OCI-LY3 (cell line): ENCODE measurements around the gene CAV1.

Experiments
- H2AFZ ChIP-seq: fragments of 200-600, 300-600 bp; shearing (Covaris generic); 2 replicates; pipeline ENCODE4 v1.6.0; 2014; ENCODE audit warnings: antibody characterized with exemption, low read depth, low read length
- H3K27ac ChIP-seq: fragments of 200-600, 300-600 bp; sonication (generic); 2 replicates; pipeline ENCODE4 v1.5.1; 2014; ENCODE audit warnings: mild to moderate bottlenecking, low read length, moderate library complexity, mixed read lengths
- H3K27me3 ChIP-seq: fragments of 200-600, 300-600 bp; sonication (generic); 2 replicates; pipeline ENCODE4 v1.6.1; 2014; ENCODE audit warnings: low read depth, low read length, mixed read lengths
- H3K36me3 ChIP-seq: fragments of 200-600, 300-600 bp; sonication (generic); replicated peaks from 2 replicates; pipeline ENCODE3; 2014; ENCODE audit warnings: low read depth, low read length, mixed read lengths
- H3K4me1 ChIP-seq: fragments of 300-600, 200-600 bp; sonication (generic); 2 replicates; pipeline ENCODE4 v1.6.1; 2014; ENCODE audit warnings: low read length, mixed read lengths
- H3K4me2 ChIP-seq: fragments of 200-600, 300-600 bp; sonication (generic); 2 replicates; pipeline ENCODE4 v1.6.1; 2014; ENCODE audit warnings: low read length, mixed read lengths
- H3K4me3 ChIP-seq: fragments of 300-600, 200-600 bp; sonication (generic); 2 replicates; pipeline ENCODE4 v1.5.1; 2014; ENCODE audit warnings: antibody characterized with exemption, mild to moderate bottlenecking, low read length, moderate library complexity
- H3K79me2 ChIP-seq: fragments of 300-600, 200-600 bp; shearing (Covaris generic); 2 replicates; pipeline ENCODE4 v1.6.1; 2014; ENCODE audit warnings: mild to moderate bottlenecking, low read length, mixed read lengths
- H3K9ac ChIP-seq: fragments of 300-600, 200-600 bp; shearing (Covaris generic); 2 replicates; pipeline ENCODE4 v1.6.0; 2014; ENCODE audit warnings: mild to moderate bottlenecking, low read length, moderate library complexity
- H3K9me3 ChIP-seq: fragments of 200-600, 300-600 bp; shearing (Covaris generic); 2 replicates; pipeline ENCODE4 v1.6.1; 2014; ENCODE audit warnings: low read length, mixed read lengths; ENCODE audit not compliant: insufficient read depth
- H4K20me1 ChIP-seq: fragments of 200-600, 300-600 bp; sonication (generic); 2 replicates; pipeline ENCODE4 v1.6.1; 2016; ENCODE audit warnings: low read length, mixed read lengths; ENCODE audit not compliant: insufficient read depth
- EZH2phosphoT487 ChIP-seq: fragments of 200-600 bp; shearing (Covaris generic); IDR thresholded peaks from 2 replicates; pipeline ENCODE4 v1.6.1; 2018; ENCODE audit warnings: antibody characterized with exemption, mixed run types, low read depth
- TF ChIP-seq, protein P1 (sequence below): fragments of 200-600, 300-600 bp; sonication (generic); IDR thresholded peaks from 2 replicates; pipeline ENCODE4 v1.5.1; 2014; ENCODE audit warnings: antibody characterized with exemption, low read length, low read depth

The CAV1 gene

DNA sequence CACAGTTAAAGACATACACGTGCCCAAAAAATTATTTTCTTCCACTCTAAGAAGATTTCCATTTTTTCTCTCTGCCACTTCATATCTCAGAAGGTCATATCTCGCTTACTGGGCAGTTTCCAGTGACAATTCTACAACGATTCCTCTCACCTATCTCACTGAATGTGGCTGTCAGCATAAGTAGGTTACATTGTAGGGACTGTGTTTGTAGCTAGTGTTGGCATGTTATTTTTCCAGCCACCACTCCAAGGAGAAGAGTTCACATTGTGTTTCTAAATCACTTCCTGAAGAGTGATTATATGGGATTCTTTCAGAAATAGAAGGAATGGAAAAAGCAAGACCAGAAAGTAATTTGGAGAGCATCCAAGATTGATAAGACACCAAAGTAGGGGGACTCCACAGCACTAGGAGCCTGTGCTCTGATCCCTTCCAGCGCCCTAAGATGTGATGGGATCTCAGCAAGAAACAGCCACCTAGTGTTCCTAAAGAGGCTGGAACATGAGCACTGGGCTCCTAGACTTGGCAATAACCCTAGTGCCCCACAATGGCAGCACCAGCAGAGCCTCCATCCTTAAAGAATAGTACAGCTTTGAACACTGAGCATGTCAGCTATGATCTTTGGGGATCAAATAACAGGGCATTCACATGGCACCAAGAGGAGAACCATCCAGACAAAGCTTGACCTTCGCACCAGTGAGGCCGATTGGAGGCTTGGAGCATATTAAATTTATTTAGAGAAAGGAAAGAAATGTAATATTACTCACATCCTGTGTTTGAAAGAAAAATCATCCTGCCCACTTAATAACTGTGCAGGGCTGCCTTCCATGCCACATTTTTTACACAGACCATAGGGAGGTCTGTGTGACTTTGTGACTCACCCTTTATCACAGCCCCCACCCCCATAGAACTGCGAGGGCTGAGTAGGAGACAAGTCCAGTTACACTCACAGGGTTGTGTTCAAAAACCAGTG lies 51.8 kb downstream of the CAV1 start:
- no peaks in the 10 kb centered on the region for H3K9me3 ChIP-seq
- no peaks in the 10 kb centered on the region for H3K79me2 ChIP-seq
- peak overlapping the region; percentile 58 for H3K4me2 ChIP-seq
- H3K27me3 ChIP-seq, result 0 out of 2 replicates have a peak, but pooled peaks cover 5% of the 10 kb centered on the region
- no peak overlapping the region; the same call in 1 of the 2 replicates for H3K9ac ChIP-seq
- peak overlapping the region; percentile 24; the same call in 1 of the 2 replicates for H3K4me3 ChIP-seq
- no peak for TF ChIP-seq EZH2phosphoT487
- TF ChIP-seq, protein P1, sequence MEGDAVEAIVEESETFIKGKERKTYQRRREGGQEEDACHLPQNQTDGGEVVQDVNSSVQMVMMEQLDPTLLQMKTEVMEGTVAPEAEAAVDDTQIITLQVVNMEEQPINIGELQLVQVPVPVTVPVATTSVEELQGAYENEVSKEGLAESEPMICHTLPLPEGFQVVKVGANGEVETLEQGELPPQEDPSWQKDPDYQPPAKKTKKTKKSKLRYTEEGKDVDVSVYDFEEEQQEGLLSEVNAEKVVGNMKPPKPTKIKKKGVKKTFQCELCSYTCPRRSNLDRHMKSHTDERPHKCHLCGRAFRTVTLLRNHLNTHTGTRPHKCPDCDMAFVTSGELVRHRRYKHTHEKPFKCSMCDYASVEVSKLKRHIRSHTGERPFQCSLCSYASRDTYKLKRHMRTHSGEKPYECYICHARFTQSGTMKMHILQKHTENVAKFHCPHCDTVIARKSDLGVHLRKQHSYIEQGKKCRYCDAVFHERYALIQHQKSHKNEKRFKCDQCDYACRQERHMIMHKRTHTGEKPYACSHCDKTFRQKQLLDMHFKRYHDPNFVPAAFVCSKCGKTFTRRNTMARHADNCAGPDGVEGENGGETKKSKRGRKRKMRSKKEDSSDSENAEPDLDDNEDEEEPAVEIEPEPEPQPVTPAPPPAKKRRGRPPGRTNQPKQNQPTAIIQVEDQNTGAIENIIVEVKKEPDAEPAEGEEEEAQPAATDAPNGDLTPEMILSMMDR, result no peak
- H3K4me1 ChIP-seq, result peaks cover 33% of the 10 kb centered on the region
- H2AFZ ChIP-seq, result peak overlapping the region; percentile 35; the same call in 1 of the 2 replicates
- H3K27ac ChIP-seq, result peak overlapping the region; percentile 8; the same call in 1 of the 2 replicates
- no peaks in the 10 kb centered on the region for H4K20me1 ChIP-seq
- H3K36me3 ChIP-seq, result no peaks in the 10 kb centered on the region

DNA sequence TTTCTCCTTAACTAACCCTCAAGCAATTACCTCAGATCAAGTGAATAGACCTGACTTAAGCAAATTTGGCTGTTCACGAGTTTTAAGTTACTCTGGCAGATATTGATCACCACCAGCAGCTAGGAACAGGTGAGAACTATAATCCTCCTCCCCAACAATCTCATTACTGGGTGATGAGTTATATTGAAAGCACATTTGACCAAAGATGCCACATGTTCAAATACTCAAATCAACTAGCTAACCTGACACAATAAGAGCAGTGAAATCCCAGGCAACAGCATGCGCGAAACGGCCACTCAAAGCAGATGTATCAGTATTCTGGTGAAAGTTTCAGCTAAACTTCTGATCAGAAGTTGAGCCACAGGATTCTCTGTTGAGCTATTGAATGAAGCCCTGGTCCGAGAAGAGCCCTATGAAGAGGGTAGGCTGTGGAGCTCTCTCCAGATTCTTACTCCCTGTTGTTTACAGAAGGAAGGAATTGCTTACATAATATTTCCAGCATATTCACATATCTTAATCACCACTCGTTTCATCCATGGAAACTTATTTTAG lies 52.6 kb downstream of the CAV1 start:
- peak overlapping the region; percentile 24 for H3K4me3 ChIP-seq
- no peak for TF ChIP-seq EZH2phosphoT487
- TF ChIP-seq, protein P1, result no peak
- H3K9me3 ChIP-seq, result no peaks in the 10 kb centered on the region
- H3K4me1 ChIP-seq, result peaks cover 35% of the 10 kb centered on the region
- peak overlapping the region; percentile 35; the same call in 1 of the 2 replicates for H2AFZ ChIP-seq
- peak overlapping the region; percentile 8; the same call in 1 of the 2 replicates for H3K27ac ChIP-seq
- peak overlapping the region; percentile 9; the same call in 1 of the 2 replicates for H3K9ac ChIP-seq
- H4K20me1 ChIP-seq, result no peaks in the 10 kb centered on the region
- H3K79me2 ChIP-seq, result no peaks in the 10 kb centered on the region
- no peaks in the 10 kb centered on the region for H3K27me3 ChIP-seq
- H3K36me3 ChIP-seq, result no peaks in the 10 kb centered on the region
- H3K4me2 ChIP-seq, result peak overlapping the region; percentile 58

DNA sequence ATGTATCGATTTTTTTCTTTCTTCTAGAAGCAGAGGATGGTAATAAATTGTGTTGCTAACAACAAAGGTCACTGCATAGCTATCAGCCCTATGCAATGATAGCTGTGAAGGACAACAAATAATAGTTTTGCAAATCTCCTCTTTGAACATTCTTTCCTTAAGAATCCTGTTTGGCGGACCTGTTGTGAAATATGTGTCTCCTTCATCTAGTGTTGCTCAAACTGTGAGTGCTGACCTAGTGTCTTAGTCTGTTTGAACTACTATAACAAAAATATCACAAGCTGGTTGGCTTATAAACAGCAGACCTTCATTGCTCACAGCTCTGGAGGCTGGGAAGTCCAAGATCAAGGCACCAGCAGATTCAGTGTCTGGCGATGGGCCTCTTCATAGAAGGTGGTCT lies 53.7 kb downstream of the CAV1 start:
- Histone ChIP-seq H3K9me3 (no peaks in the 10 kb centered on the region), H3K4me3 (no peak overlapping the region), H3K9ac (no peak overlapping the region), H3K36me3 (no peaks in the 10 kb centered on the region), H3K27me3 (no peaks in the 10 kb centered on the region), H2AFZ (no peak overlapping the region), H3K27ac (no peak overlapping the region), H3K79me2 (no peaks in the 10 kb centered on the region), H3K4me2 (no peak overlapping the region), H4K20me1 (no peaks in the 10 kb centered on the region), H3K4me1 (peaks cover 47% of the 10 kb centered on the region)
- no peak for TF ChIP-seq EZH2phosphoT487
- TF ChIP-seq, protein P1, result no peak

DNA sequence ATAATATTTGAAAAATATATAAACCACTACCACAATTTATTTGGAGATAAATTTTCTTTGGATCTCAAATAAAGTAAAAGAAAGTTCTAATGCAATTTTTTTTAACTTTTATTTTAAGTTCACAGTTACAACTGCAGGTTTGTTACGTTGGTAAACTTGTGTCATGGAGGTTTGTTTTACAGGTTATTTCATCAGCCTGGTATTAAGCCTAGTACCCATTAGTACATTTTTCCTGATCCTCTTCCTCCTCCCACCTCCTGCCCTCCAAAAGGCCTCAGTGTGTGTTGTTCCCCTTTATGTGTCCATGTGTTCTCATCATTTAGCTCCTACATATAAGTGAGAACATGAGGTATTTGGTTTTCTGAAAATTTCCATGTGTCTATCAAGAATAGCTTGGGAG lies 54.5 kb downstream of the CAV1 start:
- Histone ChIP-seq H3K27ac (no peak overlapping the region), H3K4me3 (no peak overlapping the region), H3K27me3 (no peaks in the 10 kb centered on the region), H2AFZ (no peak overlapping the region), H3K4me2 (no peak overlapping the region), H3K79me2 (no peaks in the 10 kb centered on the region), H3K9me3 (no peaks in the 10 kb centered on the region), H3K36me3 (no peaks in the 10 kb centered on the region), H3K9ac (no peak overlapping the region), H3K4me1 (peaks cover 47% of the 10 kb centered on the region), H4K20me1 (no peaks in the 10 kb centered on the region)
- no peak for TF ChIP-seq EZH2phosphoT487
- TF ChIP-seq, protein P1, result no peak
